ENCODE results near the gene SCO1.

- TF ChIP-seq POLR2A (IDR thresholded peaks at IDR 0.05; ENCODE audit: low read depth, low read length) (no peak), POLR2AphosphoS5 (IDR thresholded peaks at IDR 0.05; ENCODE audit: low read depth, low read length) (no peak), POU2F2 (IDR thresholded peaks at IDR 0.05; ENCODE audit: low read depth, low read length) (no peak), TAF1 (IDR thresholded peaks at IDR 0.05; ENCODE audit: low read depth, low read length) (no peak), PAX5 (IDR thresholded peaks at IDR 0.05; ENCODE audit: insufficient read depth, low read length, severe bottlenecking) (no peak), SPI1 (IDR thresholded peaks at IDR 0.05; ENCODE audit: low read depth, low read length) (no peak)
Measured at GRCh38 chr17:10657148-10657547, 40.2 kb downstream of the SCO1 start, which contains the start of gene MYH3.
